Neural cell (in vitro differentiated cells): ENCODE data around the gene BICC1. TPM values are rescaled to one million over a fixed set of nuclear protein-coding genes. Genes with fewer than 3 reads are reported as not detected.

Source experiments
- H2AFZ ChIP-seq: fragments of 200-600, 300-800 bp; sonication (generic), shearing (Covaris generic); 2 replicates; pipeline ENCODE4 v1.6.0; 2014; ENCODE audit warnings: low read depth, mild to moderate bottlenecking, antibody characterized with exemption, low read length, moderate library complexity
- H3F3A ChIP-seq: fragments of 200-600 bp; shearing (Covaris generic); 2 replicates; pipeline ENCODE4 v1.6.1; 2016; ENCODE audit warnings: mild to moderate bottlenecking, moderate library complexity, mixed read lengths, antibody characterized with exemption, low read length; ENCODE audit not compliant: insufficient read depth, poor library complexity, severe bottlenecking
- H3K27ac ChIP-seq: fragments of 200-600, 300-800 bp; sonication (generic), shearing (Covaris generic); 2 replicates; pipeline ENCODE4 v1.5.1; 2014; ENCODE audit warnings: mild to moderate bottlenecking, low read length, moderate library complexity
- H3K27me3 ChIP-seq: fragments of 300-800, 200-600 bp; sonication (generic), shearing (Covaris generic); 2 replicates; pipeline ENCODE4 v1.6.0; 2014; ENCODE audit warnings: mild to moderate bottlenecking, low read depth, low read length, moderate library complexity; ENCODE audit not compliant: insufficient read depth
- H3K36me3 ChIP-seq: fragments of 300-800, 200-600 bp; sonication (generic), shearing (Covaris generic); 2 replicates; pipeline ENCODE4 v1.5.1; 2014; ENCODE audit warnings: mild to moderate bottlenecking, antibody characterized with exemption, low read length, moderate library complexity; ENCODE audit not compliant: insufficient read depth
- H3K4me2 ChIP-seq: fragments of 300-800, 200-600 bp; sonication (generic), shearing (Covaris generic); 2 replicates; pipeline ENCODE4 v1.6.0; 2014; ENCODE audit warnings: mild to moderate bottlenecking, low read length
- H3K4me3 ChIP-seq: fragments of 300-800, 200-600 bp; sonication (generic), shearing (Covaris generic); 2 replicates; pipeline ENCODE4 v1.5.1; 2014; ENCODE audit warnings: mild to moderate bottlenecking, low read length, moderate library complexity
- H3K79me2 ChIP-seq: fragments of 200-600 bp; shearing (Covaris generic); replicated peaks from 2 replicates; pipeline ENCODE4 v1.6.0; 2014; ENCODE audit warnings: mild to moderate bottlenecking, low read length, moderate library complexity; ENCODE audit not compliant: insufficient read depth
- H3K9ac ChIP-seq: fragments of 300-800, 200-600 bp; sonication (generic), shearing (Covaris generic); 2 replicates; pipeline ENCODE4 v1.6.1; 2016; ENCODE audit warnings: mild to moderate bottlenecking, low read length, mixed read lengths
- H3K9me2 ChIP-seq: fragments of 200-600 bp; shearing (Covaris generic); 2 replicates; pipeline ENCODE4 v1.6.1; 2016; ENCODE audit warnings: mild to moderate bottlenecking, low read length, mixed read lengths; ENCODE audit not compliant: insufficient read depth
- H3K9me3 ChIP-seq: fragments of 200-600, 300-800 bp; sonication (generic), shearing (Covaris generic); 2 replicates; pipeline ENCODE4 v1.6.1; 2016; ENCODE audit warnings: mild to moderate bottlenecking, mixed run types, low read length, moderate library complexity, mixed read lengths
- H4K20me1 ChIP-seq: fragments of 200-600 bp; shearing (Covaris generic); 2 replicates; pipeline ENCODE4 v1.6.1; 2016; ENCODE audit warnings: mild to moderate bottlenecking, mixed run types; ENCODE audit not compliant: insufficient read depth
- EP300 ChIP-seq: fragments of 450-650 bp; conservative IDR thresholded peaks from 2 replicates; pipeline ENCODE4 v1.6.1; 2014; ENCODE audit warnings: antibody characterized with exemption, mild to moderate bottlenecking, moderate library complexity; ENCODE audit not compliant: poor library complexity, severe bottlenecking
- EZH2 ChIP-seq: fragments of 200-600, 300-800 bp; shearing (Covaris generic), sonication (generic); IDR thresholded peaks from 2 replicates; pipeline ENCODE4 v1.6.1; 2014; ENCODE audit warnings: antibody characterized with exemption, low read length, borderline replicate concordance, mild to moderate bottlenecking; ENCODE audit not compliant: insufficient read depth, poor library complexity, severe bottlenecking
- MXI1 ChIP-seq: fragments of 450-650 bp; conservative IDR thresholded peaks from 2 replicates; pipeline ENCODE4 v1.6.1; 2014; ENCODE audit warnings: antibody characterized with exemption, mild to moderate bottlenecking; ENCODE audit not compliant: poor library complexity, severe bottlenecking
- POLR2AphosphoS5 ChIP-seq: IDR thresholded peaks from 2 replicates; pipeline ENCODE4 v1.6.1; 2012
- RAD21 ChIP-seq: fragments of 450-650 bp; conservative IDR thresholded peaks from 2 replicates; pipeline ENCODE4 v1.6.1; 2014; ENCODE audit warnings: antibody characterized with exemption, mild to moderate bottlenecking, moderate library complexity
- SMC3 ChIP-seq: fragments of 450-650 bp; conservative IDR thresholded peaks from 2 replicates; pipeline ENCODE4 v1.6.1; 2014; ENCODE audit warnings: antibody characterized with exemption, mild to moderate bottlenecking, moderate library complexity; ENCODE audit not compliant: poor library complexity
- TAF1 ChIP-seq: IDR thresholded peaks from 2 replicates; pipeline ENCODE4 v1.6.1; 2012; ENCODE audit warnings: low read depth
- polyA plus RNA-seq: library from polyadenylated mRNA; depleted of rRNA; stranded (reverse); fragments of >200 nt; gene quantifications from 2 replicates; pipeline ENCODE4 v1.2.3, GENCODE V29; 2014
- TF ChIP-seq, protein P1 (sequence below): IDR thresholded peaks from 2 replicates; pipeline ENCODE4 v1.6.1; 2012; ENCODE audit warnings: borderline replicate concordance
- TF ChIP-seq, protein P2 (sequence below): fragments of 450-650 bp; IDR thresholded peaks from 2 replicates; pipeline ENCODE4 v1.5.1; 2014; ENCODE audit warnings: antibody characterized with exemption, mild to moderate bottlenecking, moderate library complexity; ENCODE audit not compliant: poor library complexity, severe bottlenecking

The BICC1 gene
- polyA plus RNA-seq, 1 donor from 2014 or later: 7.6 TPM

DNA sequence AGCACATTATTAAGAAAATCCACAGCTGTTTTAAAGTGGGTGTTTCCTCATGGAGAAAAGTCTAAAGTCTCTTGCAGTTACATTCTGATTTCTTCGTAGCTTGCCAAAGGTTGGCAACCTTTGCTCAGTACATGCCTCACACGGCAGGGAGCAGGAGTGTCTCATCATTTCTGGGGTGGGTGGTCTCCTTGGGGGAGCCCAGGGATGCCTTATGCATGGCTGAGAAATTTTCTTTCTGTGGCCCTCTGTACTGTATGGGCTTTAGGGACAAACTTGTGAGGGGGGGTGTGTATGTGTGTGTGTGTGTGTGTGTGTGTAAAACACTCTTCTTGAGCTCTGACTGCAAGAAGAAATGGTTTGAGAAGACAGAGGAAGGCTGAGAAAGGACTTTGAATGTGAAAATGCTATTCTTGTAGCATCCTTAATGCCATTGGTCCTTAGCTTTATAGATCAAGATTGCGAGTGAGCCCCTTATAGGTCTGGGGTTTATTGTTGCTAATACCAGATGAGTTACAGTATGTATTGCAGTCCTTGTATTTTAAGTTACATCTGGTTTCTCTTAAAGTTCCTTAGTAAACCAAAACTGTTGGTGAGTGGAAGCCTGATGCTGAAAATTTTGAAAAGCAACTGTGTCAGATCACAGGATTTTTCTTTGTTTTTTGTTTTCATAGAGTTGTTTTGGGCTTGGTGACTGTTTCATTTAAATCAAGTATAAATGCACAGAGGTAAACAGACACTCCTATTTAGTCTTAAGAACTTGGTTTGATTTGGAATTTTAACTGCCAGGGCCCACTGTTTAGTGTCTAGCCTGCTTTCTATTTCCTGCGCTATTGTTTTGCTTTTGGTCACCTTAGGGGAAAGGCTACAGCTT is 242.0 kb downstream of the BICC1 start:
- no peak for TF ChIP-seq TAF1
- no peak for TF ChIP-seq POLR2AphosphoS5
- TF ChIP-seq RAD21: no peak
- TF ChIP-seq EZH2: no peak
- no peak for TF ChIP-seq EP300
- no peak for TF ChIP-seq SMC3
- TF ChIP-seq, protein P1, sequence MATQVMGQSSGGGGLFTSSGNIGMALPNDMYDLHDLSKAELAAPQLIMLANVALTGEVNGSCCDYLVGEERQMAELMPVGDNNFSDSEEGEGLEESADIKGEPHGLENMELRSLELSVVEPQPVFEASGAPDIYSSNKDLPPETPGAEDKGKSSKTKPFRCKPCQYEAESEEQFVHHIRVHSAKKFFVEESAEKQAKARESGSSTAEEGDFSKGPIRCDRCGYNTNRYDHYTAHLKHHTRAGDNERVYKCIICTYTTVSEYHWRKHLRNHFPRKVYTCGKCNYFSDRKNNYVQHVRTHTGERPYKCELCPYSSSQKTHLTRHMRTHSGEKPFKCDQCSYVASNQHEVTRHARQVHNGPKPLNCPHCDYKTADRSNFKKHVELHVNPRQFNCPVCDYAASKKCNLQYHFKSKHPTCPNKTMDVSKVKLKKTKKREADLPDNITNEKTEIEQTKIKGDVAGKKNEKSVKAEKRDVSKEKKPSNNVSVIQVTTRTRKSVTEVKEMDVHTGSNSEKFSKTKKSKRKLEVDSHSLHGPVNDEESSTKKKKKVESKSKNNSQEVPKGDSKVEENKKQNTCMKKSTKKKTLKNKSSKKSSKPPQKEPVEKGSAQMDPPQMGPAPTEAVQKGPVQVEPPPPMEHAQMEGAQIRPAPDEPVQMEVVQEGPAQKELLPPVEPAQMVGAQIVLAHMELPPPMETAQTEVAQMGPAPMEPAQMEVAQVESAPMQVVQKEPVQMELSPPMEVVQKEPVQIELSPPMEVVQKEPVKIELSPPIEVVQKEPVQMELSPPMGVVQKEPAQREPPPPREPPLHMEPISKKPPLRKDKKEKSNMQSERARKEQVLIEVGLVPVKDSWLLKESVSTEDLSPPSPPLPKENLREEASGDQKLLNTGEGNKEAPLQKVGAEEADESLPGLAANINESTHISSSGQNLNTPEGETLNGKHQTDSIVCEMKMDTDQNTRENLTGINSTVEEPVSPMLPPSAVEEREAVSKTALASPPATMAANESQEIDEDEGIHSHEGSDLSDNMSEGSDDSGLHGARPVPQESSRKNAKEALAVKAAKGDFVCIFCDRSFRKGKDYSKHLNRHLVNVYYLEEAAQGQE: no peak
- TF ChIP-seq, protein P2, sequence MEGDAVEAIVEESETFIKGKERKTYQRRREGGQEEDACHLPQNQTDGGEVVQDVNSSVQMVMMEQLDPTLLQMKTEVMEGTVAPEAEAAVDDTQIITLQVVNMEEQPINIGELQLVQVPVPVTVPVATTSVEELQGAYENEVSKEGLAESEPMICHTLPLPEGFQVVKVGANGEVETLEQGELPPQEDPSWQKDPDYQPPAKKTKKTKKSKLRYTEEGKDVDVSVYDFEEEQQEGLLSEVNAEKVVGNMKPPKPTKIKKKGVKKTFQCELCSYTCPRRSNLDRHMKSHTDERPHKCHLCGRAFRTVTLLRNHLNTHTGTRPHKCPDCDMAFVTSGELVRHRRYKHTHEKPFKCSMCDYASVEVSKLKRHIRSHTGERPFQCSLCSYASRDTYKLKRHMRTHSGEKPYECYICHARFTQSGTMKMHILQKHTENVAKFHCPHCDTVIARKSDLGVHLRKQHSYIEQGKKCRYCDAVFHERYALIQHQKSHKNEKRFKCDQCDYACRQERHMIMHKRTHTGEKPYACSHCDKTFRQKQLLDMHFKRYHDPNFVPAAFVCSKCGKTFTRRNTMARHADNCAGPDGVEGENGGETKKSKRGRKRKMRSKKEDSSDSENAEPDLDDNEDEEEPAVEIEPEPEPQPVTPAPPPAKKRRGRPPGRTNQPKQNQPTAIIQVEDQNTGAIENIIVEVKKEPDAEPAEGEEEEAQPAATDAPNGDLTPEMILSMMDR: no peak
- no peak for TF ChIP-seq MXI1
- Histone ChIP-seq H3K79me2 (no peaks in the 10 kb centered on the region), H3K4me2 (no peak overlapping the region), H4K20me1 (no peaks in the 10 kb centered on the region), H3K9me2 (no peaks in the 10 kb centered on the region), H2AFZ (no peak overlapping the region), H3K27me3 (no peaks in the 10 kb centered on the region), H3K4me3 (no peak overlapping the region), H3K9me3 (no peaks in the 10 kb centered on the region), H3K36me3 (no peaks in the 10 kb centered on the region), H3K9ac (no peak overlapping the region), H3F3A (no peaks in the 10 kb centered on the region), H3K27ac (no peak overlapping the region)

DNA sequence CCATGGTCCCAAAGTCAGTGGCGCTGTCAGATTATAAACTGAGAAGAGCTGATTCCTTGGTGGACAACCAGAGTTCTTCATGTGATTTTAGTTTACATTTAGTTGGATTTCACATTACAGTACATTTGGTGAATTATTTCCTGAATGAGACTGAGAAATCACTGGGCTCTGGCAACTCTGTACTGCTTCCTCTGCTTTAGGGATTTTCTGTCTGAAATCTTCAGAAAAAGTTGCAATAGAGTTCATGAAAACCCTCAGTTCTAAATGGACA is 242.6 kb downstream of the BICC1 start:
- Histone ChIP-seq H3K79me2 (no peaks in the 10 kb centered on the region), H3F3A (no peaks in the 10 kb centered on the region), H3K9me2 (no peaks in the 10 kb centered on the region), H3K27me3 (no peaks in the 10 kb centered on the region), H3K4me3 (no peak overlapping the region), H3K4me2 (no peak overlapping the region), H3K27ac (no peak overlapping the region), H3K36me3 (no peaks in the 10 kb centered on the region), H4K20me1 (no peaks in the 10 kb centered on the region), H3K9ac (no peak overlapping the region), H2AFZ (no peak overlapping the region), H3K9me3 (no peaks in the 10 kb centered on the region)
- no peak for TF ChIP-seq SMC3
- TF ChIP-seq RAD21: no peak
- no peak for TF ChIP-seq EZH2
- TF ChIP-seq, protein P2: no peak
- TF ChIP-seq MXI1: no peak
- no peak for TF ChIP-seq POLR2AphosphoS5
- TF ChIP-seq, protein P1: no peak
- TF ChIP-seq EP300: no peak
- no peak for TF ChIP-seq TAF1
